SK-N-SH (cell line): Measurements from ENCODE around the gene ITGB8. TPM values are rescaled to one million over a fixed set of nuclear protein-coding genes. Genes with fewer than 3 reads are reported as not detected.

Source experiments
- CTCF ChIA-PET: fragments of 300-600, 350-600 bp; formaldehyde crosslinking; extraction: SDS; loops from one replicate; lab custom pipeline; 2021; lab: Yijun Ruan, JAX
- POLR2A ChIA-PET: fragments of 350-600 bp; sonication (Branson Sonifier 250); formaldehyde crosslinking; extraction: SDS; loops from one replicate; lab custom pipeline; 2020; ENCODE audit warnings: antibody characterized with exemption, inconsistent platforms; lab: Yijun Ruan, JAX
- DNase-seq: peaks from one replicate; pipeline ENCODE4 v3.0.0; 2012
- H2AFZ ChIP-seq: fragments of 200-600 bp; sonication (generic); 2 replicates; pipeline ENCODE4 v1.8.1; 2016; ENCODE audit warnings: antibody characterized with exemption, mild to moderate bottlenecking, low read depth
- H3F3A ChIP-seq: fragments of 200-600 bp; sonication (generic); replicated peaks from 2 replicates; pipeline ENCODE3; 2016; ENCODE audit warnings: antibody characterized with exemption, mild to moderate bottlenecking; ENCODE audit not compliant: insufficient read depth
- H3K27ac ChIP-seq, 2 experiments: fragments of 200-500 bp in 1 of 2; fragments of 200-600 bp in 1 of 2; sonication (Bioruptor generic) in 1 of 2; sonication (generic), shearing (Covaris generic) in 1 of 2; 2 replicates each; pipeline versions ENCODE4 v1.5.1 to v1.6.1; 2014 to 2016; ENCODE audit warnings: low read depth in 2 of 2, inconsistent platforms in 1 of 2, low read length in 1 of 2, mild to moderate bottlenecking in 1 of 2, mixed read lengths in 1 of 2
- H3K27me3 ChIP-seq: fragments of 200-600 bp; sonication (generic), shearing (Covaris generic); 2 replicates; pipeline ENCODE4 v1.6.1; 2016; ENCODE audit warnings: mixed run types; ENCODE audit not compliant: insufficient read depth
- H3K36me3 ChIP-seq, 2 experiments: fragments of 200-500 bp in 1 of 2; fragments of 200-600 bp in 1 of 2; sonication (Bioruptor generic) in 1 of 2; sonication (generic) in 1 of 2; replicated peaks in 1 of 2; 2 replicates each; pipeline versions ENCODE3 to v1.5.1; 2014 to 2016; ENCODE audit warnings: low read length in 1 of 2, mild to moderate bottlenecking in 1 of 2; ENCODE audit not compliant: insufficient read depth in 2 of 2, control insufficient read depth in 1 of 2
- H3K4me1 ChIP-seq, 2 experiments: fragments of 200-500 bp in 1 of 2; fragments of 200-600 bp in 1 of 2; sonication (Bioruptor generic) in 1 of 2; sonication (generic), shearing (Covaris generic) in 1 of 2; 2 replicates each; pipeline versions ENCODE4 v1.5.1 to v1.6.1; 2014 to 2016; ENCODE audit warnings: low read depth in 1 of 2, low read length in 1 of 2, mixed run types in 1 of 2; ENCODE audit not compliant: insufficient read depth in 2 of 2, control insufficient read depth in 1 of 2
- H3K4me2 ChIP-seq: fragments of 200-600 bp; sonication (generic), shearing (Covaris generic); 2 replicates; pipeline ENCODE4 v1.6.1; 2017; ENCODE audit warnings: mixed run types
- H3K4me3 ChIP-seq, 2 experiments: fragments of 200-500 bp in 1 of 2; fragments of 200-600 bp in 1 of 2; sonication (Bioruptor generic) in 1 of 2; sonication (generic), shearing (Covaris generic) in 1 of 2; 2 replicates each; pipeline versions ENCODE4 v1.5.1 to v1.8.1; 2014 to 2016; ENCODE audit warnings: low read depth in 2 of 2, inconsistent platforms in 1 of 2, low read length in 1 of 2, mild to moderate bottlenecking in 1 of 2, mixed read lengths in 1 of 2, moderate library complexity in 1 of 2
- H3K79me2 ChIP-seq: fragments of 200-600 bp; sonication (generic); 2 replicates; pipeline ENCODE4 v1.8.1; 2017; ENCODE audit warnings: mild to moderate bottlenecking; ENCODE audit not compliant: insufficient read depth
- H3K9ac ChIP-seq: fragments of 200-600 bp; sonication (generic); 2 replicates; pipeline ENCODE4 v1.6.1; 2017; ENCODE audit warnings: mixed run types
- H3K9me2 ChIP-seq: fragments of 200-600 bp; sonication (generic); 2 replicates; pipeline ENCODE4 v1.6.1; 2017; ENCODE audit warnings: mixed run types
- H3K9me3 ChIP-seq: fragments of 200-600 bp; sonication (generic); 2 replicates; pipeline ENCODE4 v1.6.1; 2017; ENCODE audit warnings: mixed run types, mild to moderate bottlenecking, moderate library complexity
- H4K20me1 ChIP-seq: fragments of 200-600 bp; sonication (generic); 2 replicates; pipeline ENCODE4 v1.6.1; 2017; ENCODE audit warnings: mild to moderate bottlenecking, mixed run types; ENCODE audit not compliant: insufficient read depth
- EP300 ChIP-seq, 2 experiments: IDR thresholded peaks; 2 replicates each; pipeline versions ENCODE4 v1.4.0 to v1.6.1; 2012; ENCODE audit warnings: borderline replicate concordance in 1 of 2, low read depth in 1 of 2, low read length in 1 of 2
- FOSL2 ChIP-seq: IDR thresholded peaks from 2 replicates; pipeline ENCODE4 v1.4.0; 2012; ENCODE audit warnings: low read depth, mild to moderate bottlenecking, moderate library complexity, borderline replicate concordance
- FOXJ3 ChIP-seq: sonication (generic); formaldehyde crosslinking; IDR thresholded peaks from 2 replicates; pipeline ENCODE4 v1.5.1; 2020; ENCODE audit warnings: mild to moderate bottlenecking, missing genetic modification reagents
- FOXM1 ChIP-seq: IDR thresholded peaks from 2 replicates; pipeline ENCODE4 v1.4.0; 2012; ENCODE audit warnings: low read depth, mild to moderate bottlenecking
- JUND ChIP-seq: IDR thresholded peaks from 2 replicates; pipeline ENCODE4 v1.4.0; 2012
- NRF1 ChIP-seq: IDR thresholded peaks from 2 replicates; pipeline ENCODE4 v1.6.1; 2012; ENCODE audit warnings: low read depth, mild to moderate bottlenecking, low read length
- POLR2AphosphoS5 ChIP-seq: IDR thresholded peaks from 2 replicates; pipeline ENCODE4 v1.6.1; 2012; ENCODE audit warnings: low read depth, low read length
- RAD21 ChIP-seq: IDR thresholded peaks from 2 replicates; pipeline ENCODE4 v1.6.1; 2012; ENCODE audit warnings: mild to moderate bottlenecking, low read length
- RFX5 ChIP-seq: IDR thresholded peaks from 2 replicates; pipeline ENCODE4 v1.6.1; 2012; ENCODE audit warnings: mild to moderate bottlenecking, improper control_type of control experiment, low read length
- RXRA ChIP-seq: IDR thresholded peaks from 2 replicates; pipeline ENCODE4 v1.4.0; 2012; ENCODE audit warnings: low read depth, mild to moderate bottlenecking, borderline replicate concordance
- SIN3A ChIP-seq: IDR thresholded peaks from 2 replicates; pipeline ENCODE4 v1.6.1; 2012; ENCODE audit warnings: low read depth, mild to moderate bottlenecking, low read length, moderate library complexity, borderline replicate concordance
- SMC3 ChIP-seq: IDR thresholded peaks from 2 replicates; pipeline ENCODE4 v1.6.1; 2012; ENCODE audit warnings: low read depth, low read length, improper control_type of control experiment
- TCF12 ChIP-seq: IDR thresholded peaks from 2 replicates; pipeline ENCODE4 v1.4.0; 2012
- TEAD4 ChIP-seq: IDR thresholded peaks from 2 replicates; pipeline ENCODE4 v1.4.0; 2012; ENCODE audit warnings: mild to moderate bottlenecking, borderline replicate concordance; ENCODE audit not compliant: insufficient read depth
- WGBS: methylation state at CpG from one replicate; pipeline ENCODE4 v1.1.6; 2017; ENCODE audit warnings: low lambda C conversion rate; 5-methylcytosine and 5-hydroxymethylcytosine counted together
- polyA plus RNA-seq, 3 experiments: library from polyadenylated mRNA; depleted of rRNA; stranded (reverse); fragments of >200 nt; gene quantifications; 2 replicates each; pipeline ENCODE4 v1.2.3, GENCODE V29; 2012
- TF ChIP-seq, protein P1 (sequence below): IDR thresholded peaks from 2 replicates; pipeline ENCODE4 v1.4.0; 2012; ENCODE audit warnings: low read depth, borderline replicate concordance
- TF ChIP-seq, protein P2 (sequence below): fragments of 150-350 bp; IDR thresholded peaks from 2 replicates; pipeline ENCODE4 v1.6.1; 2017; ENCODE audit warnings: antibody characterized with exemption, low read length, low read depth, borderline replicate concordance
- TF ChIP-seq, protein P3 (sequence below): fragments of 150-350 bp; IDR thresholded peaks from 2 replicates; pipeline ENCODE4 v1.6.1; 2016; ENCODE audit warnings: mild to moderate bottlenecking, low read depth, low read length
- TF ChIP-seq, protein P4 (sequence below): IDR thresholded peaks from 2 replicates; pipeline ENCODE4 v1.4.0; 2012; ENCODE audit warnings: low read depth

The ITGB8 gene
- polyA plus RNA-seq, 1 of the 3 experiments (the other 2 are of a cell fraction): 0.62 TPM

DNA sequence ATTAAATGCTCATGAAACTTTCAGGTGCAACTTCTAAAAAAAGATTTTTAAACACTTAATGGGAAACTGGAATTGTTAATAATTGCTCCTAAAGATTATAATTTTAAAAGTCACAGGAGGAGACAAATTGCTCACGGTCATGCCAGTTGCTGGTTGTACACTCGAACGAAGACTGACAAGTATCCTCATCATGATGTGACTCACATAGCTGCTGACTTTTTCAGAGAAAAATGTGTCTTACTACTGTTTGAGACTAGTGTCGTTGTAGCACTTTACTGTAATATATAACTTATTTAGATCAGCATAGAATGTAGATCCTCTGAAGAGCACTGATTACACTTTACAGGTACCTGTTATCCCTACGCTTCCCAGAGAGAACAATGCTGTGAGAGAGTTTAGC is 79.3 kb downstream of the ITGB8 start:
- 80% methylated on average over 5 of the region's 5 CpGs for WGBS
- peaks cover 0 to 4% of the 10 kb centered on the region in 2 experiments; a peak in 2 of 4 replicates for H3K4me1 ChIP-seq
- H2AFZ ChIP-seq: no peak overlapping the region
- TF ChIP-seq, protein P1, sequence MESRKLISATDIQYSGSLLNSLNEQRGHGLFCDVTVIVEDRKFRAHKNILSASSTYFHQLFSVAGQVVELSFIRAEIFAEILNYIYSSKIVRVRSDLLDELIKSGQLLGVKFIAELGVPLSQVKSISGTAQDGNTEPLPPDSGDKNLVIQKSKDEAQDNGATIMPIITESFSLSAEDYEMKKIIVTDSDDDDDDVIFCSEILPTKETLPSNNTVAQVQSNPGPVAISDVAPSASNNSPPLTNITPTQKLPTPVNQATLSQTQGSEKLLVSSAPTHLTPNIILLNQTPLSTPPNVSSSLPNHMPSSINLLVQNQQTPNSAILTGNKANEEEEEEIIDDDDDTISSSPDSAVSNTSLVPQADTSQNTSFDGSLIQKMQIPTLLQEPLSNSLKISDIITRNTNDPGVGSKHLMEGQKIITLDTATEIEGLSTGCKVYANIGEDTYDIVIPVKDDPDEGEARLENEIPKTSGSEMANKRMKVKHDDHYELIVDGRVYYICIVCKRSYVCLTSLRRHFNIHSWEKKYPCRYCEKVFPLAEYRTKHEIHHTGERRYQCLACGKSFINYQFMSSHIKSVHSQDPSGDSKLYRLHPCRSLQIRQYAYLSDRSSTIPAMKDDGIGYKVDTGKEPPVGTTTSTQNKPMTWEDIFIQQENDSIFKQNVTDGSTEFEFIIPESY: no peak
- no peak for TF ChIP-seq JUND
- no peak for TF ChIP-seq TEAD4
- no peak for TF ChIP-seq FOXJ3
- TF ChIP-seq, protein P2, sequence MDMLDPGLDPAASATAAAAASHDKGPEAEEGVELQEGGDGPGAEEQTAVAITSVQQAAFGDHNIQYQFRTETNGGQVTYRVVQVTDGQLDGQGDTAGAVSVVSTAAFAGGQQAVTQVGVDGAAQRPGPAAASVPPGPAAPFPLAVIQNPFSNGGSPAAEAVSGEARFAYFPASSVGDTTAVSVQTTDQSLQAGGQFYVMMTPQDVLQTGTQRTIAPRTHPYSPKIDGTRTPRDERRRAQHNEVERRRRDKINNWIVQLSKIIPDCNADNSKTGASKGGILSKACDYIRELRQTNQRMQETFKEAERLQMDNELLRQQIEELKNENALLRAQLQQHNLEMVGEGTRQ: no peak
- TF ChIP-seq FOXM1: no peak
- TF ChIP-seq POLR2AphosphoS5: no peak
- TF ChIP-seq RFX5: no peak
- TF ChIP-seq NRF1: no peak
- TF ChIP-seq EP300 (IDR thresholded peaks at IDR 0.05; ENCODE audit: borderline replicate concordance in 1 of 2, low read depth in 1 of 2, low read length in 1 of 2): no peak
- TF ChIP-seq, protein P3, sequence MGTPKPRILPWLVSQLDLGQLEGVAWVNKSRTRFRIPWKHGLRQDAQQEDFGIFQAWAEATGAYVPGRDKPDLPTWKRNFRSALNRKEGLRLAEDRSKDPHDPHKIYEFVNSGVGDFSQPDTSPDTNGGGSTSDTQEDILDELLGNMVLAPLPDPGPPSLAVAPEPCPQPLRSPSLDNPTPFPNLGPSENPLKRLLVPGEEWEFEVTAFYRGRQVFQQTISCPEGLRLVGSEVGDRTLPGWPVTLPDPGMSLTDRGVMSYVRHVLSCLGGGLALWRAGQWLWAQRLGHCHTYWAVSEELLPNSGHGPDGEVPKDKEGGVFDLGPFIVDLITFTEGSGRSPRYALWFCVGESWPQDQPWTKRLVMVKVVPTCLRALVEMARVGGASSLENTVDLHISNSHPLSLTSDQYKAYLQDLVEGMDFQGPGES: no peak
- TF ChIP-seq RXRA: no peak
- TF ChIP-seq TCF12: no peak
- TF ChIP-seq SIN3A: no peak
- TF ChIP-seq SMC3: no peak
- no peak for TF ChIP-seq RAD21
- TF ChIP-seq, protein P4, sequence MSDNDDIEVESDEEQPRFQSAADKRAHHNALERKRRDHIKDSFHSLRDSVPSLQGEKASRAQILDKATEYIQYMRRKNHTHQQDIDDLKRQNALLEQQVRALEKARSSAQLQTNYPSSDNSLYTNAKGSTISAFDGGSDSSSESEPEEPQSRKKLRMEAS: no peak
- no peak for TF ChIP-seq FOSL2
- no peaks in the 10 kb centered on the region for H4K20me1 ChIP-seq
- H3K9ac ChIP-seq: no peak overlapping the region
- no peaks in the 10 kb centered on the region for H3K79me2 ChIP-seq
- H3K27ac ChIP-seq: no peak overlapping the region
- H3K36me3 ChIP-seq: no peaks in the 10 kb centered on the region
- no peaks in the 10 kb centered on the region for H3K27me3 ChIP-seq
- DNase-seq: no peak
- no peaks in the 10 kb centered on the region for H3K9me2 ChIP-seq
- H3K4me3 ChIP-seq: no peak overlapping the region
- ChIA-PET POLR2A (no interaction called here), CTCF (interaction anchor here (0.8 to 1.3 kb wide), 2 partner anchors 11 to 189 kb away, joined by 3 read pairs; no protein-coding TSS in a partner anchor)
- H3K9me3 ChIP-seq: no peaks in the 10 kb centered on the region
- no peak overlapping the region for H3K4me2 ChIP-seq
- H3F3A ChIP-seq: no peaks in the 10 kb centered on the region
